DND-41 (cell line): ENCODE results near the gene ELK1.

ENCODE experiments used
- CTCF ChIP-seq: IDR thresholded peaks from 2 replicates; pipeline ENCODE4 v1.5.1; 2012; ENCODE audit warnings: borderline replicate concordance, low read length, moderate library complexity, mild to moderate bottlenecking; ENCODE audit not compliant: poor library complexity, severe bottlenecking; ENCODE audit errors: extremely low read depth
- EZH2 ChIP-seq: IDR thresholded peaks from 3 replicates; pipeline ENCODE4 v1.6.1; 2012; ENCODE audit warnings: borderline replicate concordance, low read depth, mild to moderate bottlenecking, moderate library complexity, low read length, inconsistent platforms; ENCODE audit not compliant: severe bottlenecking

GRCh38 chrX:47649271-47649670, 1.1 kb downstream of the ELK1 start:
- no peak for TF ChIP-seq CTCF
- TF ChIP-seq EZH2, result no peak
